MM.1S (cell line): ENCODE results near the gene MTM1.
A peak's percentile ranks its signal among the peaks of the same experiment; 100 is the strongest.

Experiments
- DNase-seq: peaks from one replicate; pipeline ENCODE4 v3.0.0-alpha.2; 2015
- H2AFZ ChIP-seq: fragments of 300-600 bp; sonication (generic); 2 replicates; pipeline ENCODE4 v1.6.0; 2016; ENCODE audit warnings: antibody characterized with exemption, low read length
- H3F3A ChIP-seq: fragments of 300-600 bp; sonication (generic); 2 replicates; pipeline ENCODE4 v1.6.1; 2016; ENCODE audit warnings: mild to moderate bottlenecking, antibody characterized with exemption, low read length, moderate library complexity, mixed read lengths; ENCODE audit not compliant: insufficient read depth
- H3K27ac ChIP-seq: fragments of 300-600 bp; sonication (generic); 2 replicates; pipeline ENCODE4 v1.5.1; 2016; ENCODE audit warnings: mild to moderate bottlenecking, low read length
- H3K27me3 ChIP-seq: fragments of 300-600 bp; sonication (generic); replicated peaks from 2 replicates; pipeline ENCODE4 v1.6.0; 2016; ENCODE audit warnings: low read length; ENCODE audit not compliant: insufficient read depth
- H3K36me3 ChIP-seq: fragments of 300-600 bp; sonication (generic); replicated peaks from 2 replicates; pipeline ENCODE4 v1.6.1; 2016; ENCODE audit warnings: mild to moderate bottlenecking, low read length, mixed read lengths; ENCODE audit not compliant: insufficient read depth
- H3K4me1 ChIP-seq: fragments of 300-600 bp; sonication (generic); 2 replicates; pipeline ENCODE4 v1.6.1; 2016; ENCODE audit warnings: low read length, mixed read lengths
- H3K4me2 ChIP-seq: fragments of 300-600 bp; sonication (generic); 2 replicates; pipeline ENCODE4 v1.6.0; 2016; ENCODE audit warnings: low read depth, low read length
- H3K4me3 ChIP-seq: fragments of 300-600 bp; sonication (generic); 2 replicates; pipeline ENCODE4 v1.5.1; 2016; ENCODE audit warnings: low read length, mixed read lengths
- H3K79me2 ChIP-seq: fragments of 300-600 bp; sonication (generic); 2 replicates; pipeline ENCODE4 v1.6.1; 2016; ENCODE audit warnings: mixed run types, low read length, mixed read lengths
- H3K9ac ChIP-seq: fragments of 300-600 bp; sonication (generic); 2 replicates; pipeline ENCODE4 v1.6.1; 2016; ENCODE audit warnings: low read length, mixed read lengths
- H3K9me2 ChIP-seq: fragments of 300-600 bp; sonication (generic); replicated peaks from 2 replicates; pipeline ENCODE4 v1.6.1; 2016; ENCODE audit warnings: mild to moderate bottlenecking, low read length, mixed read lengths; ENCODE audit not compliant: insufficient read depth
- H3K9me3 ChIP-seq: fragments of 300-600 bp; sonication (generic); replicated peaks from 2 replicates; pipeline ENCODE4 v1.6.1; 2016; ENCODE audit warnings: mild to moderate bottlenecking, low read length, mixed read lengths; ENCODE audit not compliant: insufficient read depth
- H4K20me1 ChIP-seq: fragments of 300-600 bp; sonication (generic); 2 replicates; pipeline ENCODE4 v1.6.1; 2016; ENCODE audit warnings: mild to moderate bottlenecking, low read length, moderate library complexity, mixed read lengths; ENCODE audit not compliant: insufficient read depth
- CTCF ChIP-seq: fragments of 300-600 bp; sonication (generic); IDR thresholded peaks from 2 replicates; pipeline ENCODE4 v1.5.1; 2016; ENCODE audit warnings: antibody characterized with exemption, low read length, mixed read lengths
- EZH2 ChIP-seq: fragments of 300-600 bp; sonication (generic); optimal IDR thresholded peaks from 2 replicates; pipeline ENCODE3; 2017; ENCODE audit warnings: low read depth, mild to moderate bottlenecking, antibody characterized with exemption, low read length, mixed read lengths
- EZH2phosphoT487 ChIP-seq: fragments of 300-600 bp; sonication (generic); IDR thresholded peaks from 2 replicates; pipeline ENCODE4 v1.6.1; 2018; ENCODE audit warnings: antibody characterized with exemption, low read length

Gene MTM1

DNA sequence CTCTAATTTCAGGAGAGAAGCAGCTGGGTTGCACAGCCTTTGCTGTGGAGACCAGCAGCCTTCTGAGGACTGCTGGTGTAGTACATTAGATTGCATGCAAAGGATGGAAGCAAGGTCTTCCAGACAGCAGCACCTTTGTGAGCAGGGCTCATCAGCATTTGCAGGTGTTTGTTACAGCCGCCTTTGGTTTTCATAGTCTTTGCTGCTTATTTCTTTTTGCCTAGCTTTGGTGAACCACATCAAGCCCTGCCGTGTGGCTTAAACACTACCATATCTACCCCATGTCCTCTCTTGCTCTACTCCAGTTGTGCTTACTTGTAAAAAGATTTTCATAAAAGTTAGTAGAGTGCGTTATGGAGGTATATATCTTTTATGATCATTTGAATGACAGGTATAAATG, 57.5 kb downstream of the MTM1 start:
- Histone ChIP-seq H3K4me2 (no peak overlapping the region), H3F3A (no peaks in the 10 kb centered on the region), H3K4me3 (no peak overlapping the region), H3K9me3 (no peaks in the 10 kb centered on the region), H4K20me1 (no peaks in the 10 kb centered on the region), H2AFZ (no peak overlapping the region), H3K27me3 (no peaks in the 10 kb centered on the region), H3K9me2 (no peaks in the 10 kb centered on the region), H3K36me3 (no peaks in the 10 kb centered on the region), H3K27ac (no peak overlapping the region), H3K4me1 (no peaks in the 10 kb centered on the region), H3K9ac (no peak overlapping the region), H3K79me2 (no peaks in the 10 kb centered on the region)
- no peak for TF ChIP-seq EZH2
- TF ChIP-seq CTCF: no peak
- no peak for TF ChIP-seq EZH2phosphoT487
- no peak for DNase-seq

DNA sequence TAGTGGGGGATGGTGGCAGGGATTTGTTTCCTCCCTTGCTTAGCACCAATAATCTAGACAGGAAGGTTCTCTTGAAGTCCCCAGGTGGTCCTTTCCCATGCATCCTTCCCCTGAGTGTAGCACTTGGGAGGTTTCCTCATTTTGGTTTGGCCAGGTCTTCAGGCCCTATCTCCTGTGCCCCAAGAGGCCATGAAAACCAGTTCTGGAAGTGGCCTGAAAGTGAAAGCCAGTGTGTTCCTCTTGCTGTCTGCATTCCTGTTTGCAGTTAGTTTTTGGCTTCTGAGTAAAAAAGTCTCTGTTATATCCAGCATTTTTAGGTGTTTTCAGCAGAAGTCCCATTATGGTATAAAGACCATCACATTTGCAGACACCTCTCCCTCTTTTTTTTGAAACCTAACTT, 59.5 kb downstream of the MTM1 start:
- Histone ChIP-seq H3K9me2 (no peaks in the 10 kb centered on the region), H3K4me3 (no peak overlapping the region), H3K9me3 (no peaks in the 10 kb centered on the region), H3K36me3 (no peaks in the 10 kb centered on the region), H3F3A (no peaks in the 10 kb centered on the region), H3K4me2 (no peak overlapping the region), H3K27ac (no peak overlapping the region), H3K27me3 (no peaks in the 10 kb centered on the region), H3K4me1 (no peaks in the 10 kb centered on the region), H3K79me2 (no peaks in the 10 kb centered on the region), H2AFZ (no peak overlapping the region), H4K20me1 (no peaks in the 10 kb centered on the region), H3K9ac (no peak overlapping the region)
- DNase-seq: peak; percentile 7
- TF ChIP-seq CTCF (no peak), EZH2phosphoT487 (no peak), EZH2 (no peak)

- H4K20me1 ChIP-seq: no peaks in the 10 kb centered on the region
- no peak overlapping the region for H3K4me3 ChIP-seq
- H3K9ac ChIP-seq: no peak overlapping the region
- no peak for DNase-seq
- H3K4me1 ChIP-seq: no peaks in the 10 kb centered on the region
- no peak overlapping the region for H2AFZ ChIP-seq
- no peak overlapping the region for H3K27ac ChIP-seq
- H3F3A ChIP-seq: no peaks in the 10 kb centered on the region
- no peaks in the 10 kb centered on the region for H3K36me3 ChIP-seq
- H3K4me2 ChIP-seq: no peak overlapping the region
- no peaks in the 10 kb centered on the region for H3K79me2 ChIP-seq
- TF ChIP-seq EZH2phosphoT487 (no peak), CTCF (no peak), EZH2 (no peak)
- no peaks in the 10 kb centered on the region for H3K9me3 ChIP-seq
- H3K27me3 ChIP-seq: no peaks in the 10 kb centered on the region
- H3K9me2 ChIP-seq: no peaks in the 10 kb centered on the region
These were observed 67.5 kb downstream of the MTM1 start for GRCh38 chrX:150635952-150636351.
